Left cardiac atrium (tissue), 4 donors: ENCODE results near the gene SETX. TPM values are rescaled to one million over a fixed set of nuclear protein-coding genes. Genes with fewer than 3 reads are reported as not detected.
"Not testable (repeated sequence)": the region's sequence is repeated elsewhere in the genome, so short reads cannot be mapped to it uniquely, and the experiment has no call there.

Source experiments
- ATAC-seq, 2 donors: fragments of 200-7000 bp; cut with Tn5 transposase; one replicate each; pipeline ENCODE4 v1.9.1; 2020; ENCODE audit warnings: mild to moderate bottlenecking in 2 of 2, moderate library complexity in 2 of 2
- DNase-seq: peaks from one replicate; pipeline ENCODE4 v3.0.0-alpha.2; 2020
- intact Hi-C, 2 donors: fragments of 100-400 bp; cut with DNase I; formaldehyde crosslinking; loops; one replicate each; pipeline versions ENCODE4 v1.14.1 to v1.15.1; 2022 to 2023
- total RNA-seq, 2 donors: library from RNA; stranded (reverse); fragmentation: NEBNext Ultra II Directional; extraction: Animal tissue kit (Norgen Biotek cat#: 25700); gene quantifications; one replicate each; pipeline ENCODE4 v1.2.1, GENCODE V29; 2021
- donor health status: DM: no; HTN: yes; CAD: no.
- donor health status: DM: no; HTN: yes; CAD: no; lungs with severe emphysema.
- donor health status: DM: yes; HTN: yes; CAD: no.
- donor health status: Dilated cardiomyopathy.

The SETX gene
- total RNA-seq, 2 donors from 2014 or later: 25.7 to 32.8 TPM

GRCh38 chr9:132301521-132301920, 53.3 kb downstream of the SETX start:
- DNase-seq: no peak
- intact Hi-C loops: no loop called here
- ATAC-seq: no peak

- ATAC-seq (no peak), DNase-seq (no peak)
- intact Hi-C loops: no loop called here
Observed at GRCh38 chr9:132299221-132299620, 55.6 kb downstream of the SETX start.

GRCh38 chr9:132295181-132295580, 59.6 kb downstream of the SETX start:
- DNase-seq (no peak), ATAC-seq (no peak)
- intact Hi-C loops: no loop called here

- ATAC-seq (no peak), DNase-seq (no peak)
- intact Hi-C loops: no loop called here
Observed at GRCh38 chr9:132293145-132293721, 61.6 kb downstream of the SETX start.

- intact Hi-C loops: loop anchor here in 1 of 2 donors (10.0 kb wide), 1 partner anchor 1134 kb away; no protein-coding TSS in a partner anchor
- no peak for DNase-seq
- no peak for ATAC-seq
Observed at GRCh38 chr9:132288966-132289365, 65.8 kb downstream of the SETX start.

GRCh38 chr9:132288361-132288760, 66.4 kb downstream of the SETX start:
- DNase-seq: no peak
- intact Hi-C loops: loop anchor here in 1 of 2 donors (10.0 kb wide), 1 partner anchor 1134 kb away; no protein-coding TSS in a partner anchor
- no peak for ATAC-seq

- DNase-seq (no peak), ATAC-seq (no peak)
- intact Hi-C loops: loop anchor here in 1 of 2 donors (10.0 kb wide), 1 partner anchor 1133 kb away; no protein-coding TSS in a partner anchor
Observed at GRCh38 chr9:132287256-132287760, 67.5 kb downstream of the SETX start.

- DNase-seq: no peak
- intact Hi-C loops: loop anchor here in 1 of 2 donors (10.0 kb wide), 1 partner anchor 1129 kb away; no protein-coding TSS in a partner anchor
- no peak for ATAC-seq
Observed at GRCh38 chr9:132283863-132284262, 70.9 kb downstream of the SETX start.

- intact Hi-C loops: loop anchor here in 1 of 2 donors (10.0 kb wide), 1 partner anchor 1128 kb away; no protein-coding TSS in a partner anchor
- DNase-seq (no peak), ATAC-seq (no peak)
Observed at GRCh38 chr9:132283165-132283564, 71.6 kb downstream of the SETX start.

- DNase-seq (no peak), ATAC-seq (no peak)
- intact Hi-C loops: no loop called here
Observed at GRCh38 chr9:132274861-132275260, 79.9 kb downstream of the SETX start.

GRCh38 chr9:132269704-132270516, 84.9 kb downstream of the SETX start:
- ATAC-seq, DNase-seq, intact Hi-C loops: not testable (repeated sequence)

- DNase-seq: peak; percentile 74
- ATAC-seq: peak; percentile 62 to 63
- intact Hi-C loops: no loop called here
Observed at GRCh38 chr9:132268725-132269352, 85.9 kb downstream of the SETX start.

- peak; percentile 48 for DNase-seq
- ATAC-seq: peak; percentile 79 to 92
- intact Hi-C loops: no loop called here
Observed at GRCh38 chr9:132267660-132268059, 87.1 kb downstream of the SETX start.

- ATAC-seq (no peak), DNase-seq (no peak)
- intact Hi-C loops: no loop called here
Observed at GRCh38 chr9:132266017-132266416, 88.8 kb downstream of the SETX start.

GRCh38 chr9:132260846-132261245, 93.9 kb downstream of the SETX start:
- no peak for ATAC-seq
- no peak for DNase-seq
- intact Hi-C loops: no loop called here

GRCh38 chr9:132250324-132251262, 104.2 kb downstream of the SETX start:
- peak; percentile 1 for DNase-seq
- no peak for ATAC-seq
- intact Hi-C loops: loop anchor here (5.0 kb wide), 2 partner anchors 478 to 488 kb away; no protein-coding TSS in a partner anchor

- ATAC-seq (no peak), DNase-seq (peak; percentile 14)
- intact Hi-C loops: loop anchor here (5.0 kb wide), 2 partner anchors 477 to 487 kb away; no protein-coding TSS in a partner anchor
Observed at GRCh38 chr9:132249690-132250089, 105.1 kb downstream of the SETX start.

GRCh38 chr9:132249123-132249522, 105.7 kb downstream of the SETX start:
- ATAC-seq (no peak), DNase-seq (no peak)
- intact Hi-C loops: no loop called here
